Stimulated activated naive CD8-positive, alpha-beta T cell treated with anti-CD3 and anti-CD28 coated beads, Interleukin-15, Interleukin-2, amounts not matched to agents 100 ng/mL and 50 ng/mL, for 24 hours (primary cell): ENCODE measurements around the gene CAD.

Source experiments
- H3K27ac Mint-ChIP-seq: one replicate; pipeline ENCODE4 v1.8.0; 2021; ENCODE audit warnings: mild to moderate bottlenecking, mixed read lengths
- H3K27me3 Mint-ChIP-seq: one replicate; pipeline ENCODE4 v1.8.0; 2021; ENCODE audit warnings: mixed read lengths
- H3K36me3 Mint-ChIP-seq: one replicate; pipeline ENCODE4 v1.8.0; 2021; ENCODE audit warnings: low read depth, mixed read lengths
- H3K4me1 Mint-ChIP-seq: one replicate; pipeline ENCODE4 v1.8.0; 2021; ENCODE audit warnings: low read depth, mixed read lengths
- H3K4me3 Mint-ChIP-seq: one replicate; pipeline ENCODE4 v1.8.0; 2021; ENCODE audit warnings: mild to moderate bottlenecking, mixed read lengths
- H3K9me3 Mint-ChIP-seq: one replicate; pipeline ENCODE4 v1.8.0; 2021; ENCODE audit warnings: mixed read lengths

CAD gene

DNA sequence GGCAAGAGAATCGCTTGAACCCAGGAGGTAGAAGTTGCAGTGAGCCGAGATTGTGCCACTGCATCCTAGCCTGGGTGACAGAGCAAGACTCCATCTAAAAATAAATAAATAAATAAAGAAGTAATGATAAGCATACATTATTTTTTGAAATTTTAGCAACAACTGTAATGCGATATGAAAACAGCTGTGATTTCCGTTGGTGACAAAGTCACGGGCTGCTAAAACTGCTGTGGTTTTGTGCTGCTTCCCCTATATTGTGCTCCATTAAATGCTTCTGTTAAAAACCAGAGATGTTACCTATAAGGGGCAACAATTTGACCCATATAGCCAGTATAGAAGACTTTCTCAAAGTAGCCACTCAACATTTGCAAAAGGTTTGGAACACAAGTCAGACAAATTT is 73.4 kb downstream of the CAD start:
- no peaks in the 10 kb centered on the region for H3K4me1 Mint-ChIP-seq
- H3K36me3 Mint-ChIP-seq = no peaks in the 10 kb centered on the region
- H3K9me3 Mint-ChIP-seq = no peaks in the 10 kb centered on the region
- no peaks in the 10 kb centered on the region for H3K27me3 Mint-ChIP-seq
- H3K4me3 Mint-ChIP-seq = no peak overlapping the region
- no peak overlapping the region for H3K27ac Mint-ChIP-seq

DNA sequence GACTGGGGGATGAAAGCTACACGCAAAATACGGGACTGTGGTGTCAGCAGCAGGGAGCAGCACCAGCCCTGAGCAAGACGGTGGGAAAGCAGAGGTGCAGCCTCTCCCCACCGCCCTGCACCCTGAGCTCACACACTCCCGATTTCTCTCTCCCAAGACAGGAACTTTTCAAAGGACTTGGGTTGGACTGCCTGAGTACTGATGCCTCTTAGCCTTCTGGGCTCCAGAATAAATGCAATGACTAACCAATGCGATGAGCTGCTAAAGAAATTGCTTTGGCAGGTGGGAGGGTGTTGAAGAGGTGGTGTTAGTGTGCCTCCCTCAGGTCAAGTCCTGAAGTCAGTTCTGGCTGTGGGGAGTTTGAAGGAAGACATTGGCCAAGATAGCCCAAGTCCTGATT is 74.7 kb downstream of the CAD start:
- no peaks in the 10 kb centered on the region for H3K36me3 Mint-ChIP-seq
- H3K4me1 Mint-ChIP-seq = no peaks in the 10 kb centered on the region
- no peaks in the 10 kb centered on the region for H3K9me3 Mint-ChIP-seq
- peaks cover 5% of the 10 kb centered on the region for H3K27me3 Mint-ChIP-seq
- no peak overlapping the region for H3K27ac Mint-ChIP-seq
- no peak overlapping the region for H3K4me3 Mint-ChIP-seq
